Measurements from ENCODE around the gene SPTBN4. TPM values are rescaled to one million over a fixed set of nuclear protein-coding genes. Genes with fewer than 3 reads are reported as not detected.

The SPTBN4 gene
- total and polyA plus RNA-seq, 2 of the 4 experiments (the other 2 are of a cell fraction) = 0.72 to 0.91 TPM

DNA sequence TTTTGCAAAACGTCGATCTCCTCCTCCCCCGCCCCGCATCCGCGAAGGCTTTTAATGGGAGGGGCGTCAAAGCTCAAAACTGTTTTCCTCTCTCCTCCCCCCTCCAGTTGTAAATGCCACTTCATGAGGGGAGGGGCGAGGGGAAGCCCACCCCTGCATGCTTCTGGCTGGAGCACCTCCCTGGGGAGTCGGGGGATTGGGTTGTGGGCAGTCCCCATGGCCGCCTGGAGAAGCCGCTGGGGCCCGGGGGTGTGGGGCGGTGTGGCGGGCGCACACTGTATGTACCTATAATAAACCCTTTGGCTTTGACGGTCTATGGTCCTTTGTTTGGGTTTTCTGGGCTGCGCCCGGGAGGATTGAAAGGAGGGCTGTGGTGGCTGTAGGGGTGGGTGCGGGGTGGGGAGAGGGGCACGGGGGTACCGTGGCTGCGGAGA lies 109.4 kb downstream of the SPTBN4 start:
- dilution Hi-C loops (cut with HindIII; ENCODE audit: low sequenced_read_pairs, unreplicated experiment) = no loop called here
- TF ChIP-seq, protein P1, sequence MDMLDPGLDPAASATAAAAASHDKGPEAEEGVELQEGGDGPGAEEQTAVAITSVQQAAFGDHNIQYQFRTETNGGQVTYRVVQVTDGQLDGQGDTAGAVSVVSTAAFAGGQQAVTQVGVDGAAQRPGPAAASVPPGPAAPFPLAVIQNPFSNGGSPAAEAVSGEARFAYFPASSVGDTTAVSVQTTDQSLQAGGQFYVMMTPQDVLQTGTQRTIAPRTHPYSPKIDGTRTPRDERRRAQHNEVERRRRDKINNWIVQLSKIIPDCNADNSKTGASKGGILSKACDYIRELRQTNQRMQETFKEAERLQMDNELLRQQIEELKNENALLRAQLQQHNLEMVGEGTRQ (IDR thresholded peaks at IDR 0.05; ENCODE audit: low read depth, low read length) = no peak
- TF ChIP-seq BHLHE40 (IDR thresholded peaks at IDR 0.05; ENCODE audit: low read depth, low read length) (no peak), POLR2A (IDR thresholded peaks at IDR 0.05; ENCODE audit: low read depth, low read length) (no peak), RFX5 (IDR thresholded peaks at IDR 0.05; ENCODE audit: low read depth, low read length) (no peak), CEBPB (IDR thresholded peaks at IDR 0.05; ENCODE audit: low read depth, low read length) (no peak), RAD21 (IDR thresholded peaks at IDR 0.05; ENCODE audit: low read length) (no peak), FOS (IDR thresholded peaks at IDR 0.05; ENCODE audit: low read depth, low read length) (no peak), CHD1 (IDR thresholded peaks at IDR 0.05; ENCODE audit: low read depth, low read length) (no peak), MAZ (IDR thresholded peaks at IDR 0.05; ENCODE audit: borderline replicate concordance, low read depth, low read length) (no peak), SMC3 (IDR thresholded peaks at IDR 0.05; ENCODE audit: low read depth, low read length) (no peak)
- TF ChIP-seq, protein P2, sequence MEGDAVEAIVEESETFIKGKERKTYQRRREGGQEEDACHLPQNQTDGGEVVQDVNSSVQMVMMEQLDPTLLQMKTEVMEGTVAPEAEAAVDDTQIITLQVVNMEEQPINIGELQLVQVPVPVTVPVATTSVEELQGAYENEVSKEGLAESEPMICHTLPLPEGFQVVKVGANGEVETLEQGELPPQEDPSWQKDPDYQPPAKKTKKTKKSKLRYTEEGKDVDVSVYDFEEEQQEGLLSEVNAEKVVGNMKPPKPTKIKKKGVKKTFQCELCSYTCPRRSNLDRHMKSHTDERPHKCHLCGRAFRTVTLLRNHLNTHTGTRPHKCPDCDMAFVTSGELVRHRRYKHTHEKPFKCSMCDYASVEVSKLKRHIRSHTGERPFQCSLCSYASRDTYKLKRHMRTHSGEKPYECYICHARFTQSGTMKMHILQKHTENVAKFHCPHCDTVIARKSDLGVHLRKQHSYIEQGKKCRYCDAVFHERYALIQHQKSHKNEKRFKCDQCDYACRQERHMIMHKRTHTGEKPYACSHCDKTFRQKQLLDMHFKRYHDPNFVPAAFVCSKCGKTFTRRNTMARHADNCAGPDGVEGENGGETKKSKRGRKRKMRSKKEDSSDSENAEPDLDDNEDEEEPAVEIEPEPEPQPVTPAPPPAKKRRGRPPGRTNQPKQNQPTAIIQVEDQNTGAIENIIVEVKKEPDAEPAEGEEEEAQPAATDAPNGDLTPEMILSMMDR (conservative IDR thresholded peaks at IDR 0.05; ENCODE audit: low read depth, low read length) = no peak

More for the DNA sequence above, 109.4 kb downstream of the SPTBN4 start:
- Histone ChIP-seq H2BK15ac (ENCODE audit: low read depth, low read length) (no peak overlapping the region; the same call in 2 of the 3 replicates), H3K79me1 (ENCODE audit: low read depth in 1 of 2, low read length in 2 of 2) (peaks cover 5 to 19% of the 10 kb centered on the region in 2 experiments; a peak in 2 of 4 replicates), H3K4ac (ENCODE audit: low read depth, low read length) (peak overlapping the region; percentile 48), H4K8ac (ENCODE audit: low read depth in 2 of 2, low read length in 2 of 2) (peak overlapping the region; percentile 71 to 98), H2BK5ac (ENCODE audit: low read depth, low read length, poor library complexity, severe bottlenecking) (no peak overlapping the region), H3K18ac (ENCODE audit: low read depth, low read length) (peak overlapping the region; percentile 33; the same call in 1 of the 2 replicates), H2BK20ac (ENCODE audit: low read depth, low read length) (no peak overlapping the region), H4K20me1 (ENCODE audit: insufficient read depth, low read length) (no peaks in the 10 kb centered on the region), H2AK9ac (replicated peaks; ENCODE audit: low read depth, low read length, poor library complexity) (peak overlapping the region; percentile 56), H4K91ac (ENCODE audit: insufficient read depth, low read depth, low read length) (peak overlapping the region; percentile 33; the same call in 1 of the 2 replicates), H4K5ac (ENCODE audit: low read depth, low read length) (peak overlapping the region; percentile 92), H3K4me2 (ENCODE audit: low read depth, low read length) (peak overlapping the region; percentile 76), H3K14ac (replicated peaks; ENCODE audit: low read depth, low read length) (0 out of 2 replicates have a peak overlapping the region, but pooled peaks have one; percentile 67), H3K23ac (ENCODE audit: low read depth, low read length) (peak overlapping the region; percentile 74; the same call in 1 of the 2 replicates), H3K4me1 (ENCODE audit: control insufficient read depth, insufficient read depth, low read length) (peaks cover 4% of the 10 kb centered on the region), H3K9ac (ENCODE audit: low read depth, low read length) (no peak overlapping the region), H2BK120ac (ENCODE audit: low read depth, low read length) (no peak overlapping the region), H2AK5ac (ENCODE audit: low read depth, low read length) (peak overlapping the region; percentile 54; the same call in 1 of the 2 replicates), H2AFZ (replicated peaks; ENCODE audit: low read length, poor library complexity) (peak overlapping the region; percentile 95), H3K27me3 (ENCODE audit: control insufficient read depth, insufficient read depth, low read length) (no peaks in the 10 kb centered on the region), H3K4me3 (ENCODE audit: insufficient read depth, low read depth, low read length) (peak overlapping the region; percentile 96), H3K56ac (ENCODE audit: extremely low read depth, insufficient read depth, low read length) (no peak overlapping the region), H3K36me3 (ENCODE audit: control insufficient read depth, insufficient read depth, low read length) (peaks cover 12% of the 10 kb centered on the region), H3K27ac (ENCODE audit: insufficient read depth, low read length) (no peak overlapping the region), H3K9me3 (ENCODE audit: control insufficient read depth, insufficient read depth, low read length) (no peaks in the 10 kb centered on the region), H3K9me1 (ENCODE audit: insufficient read depth, low read length) (peaks cover 8% of the 10 kb centered on the region; the same call in 1 of the 2 replicates)
- no peak for DNase-seq
- ATAC-seq (ENCODE audit: low read depth) = peak; percentile 16
- no CpG with 5 or more reads among the region's 22 CpGs for WGBS, 2 experiments (ENCODE audit: extremely low coverage in 2 of 2, insufficient read length in 1 of 2)
- CTCF ChIA-PET = no interaction called here
- POLR2A ChIA-PET (ENCODE audit: unreplicated experiment) = no interaction called here
- intact Hi-C loops (cut with micrococcal nuclease) = no loop called here
- in situ Hi-C loops (cut with MboI; ENCODE audit: low sequenced_read_pairs) = no loop called here
- no TSS peak for BruUV-seq (replicated peaks)
